Sigmoid colon (tissue), 4 donors: ENCODE measurements around the gene LCE4A.

Experiments
- EP300 ChIP-seq, 4 donors: sonication (generic); formaldehyde crosslinking; IDR thresholded peaks; one replicate each; pipeline ENCODE4 v1.6.1; 2017; ENCODE audit warnings: antibody characterized with exemption in 4 of 4
- POLR2A ChIP-seq, 2 donors: fragments of 450-650 bp; IDR thresholded peaks; one replicate each; pipeline ENCODE4 v1.6.1; 2016; ENCODE audit warnings: antibody characterized with exemption in 2 of 2, mild to moderate bottlenecking in 2 of 2, moderate library complexity in 2 of 2
- POLR2AphosphoS5 ChIP-seq, 4 donors: sonication (generic); formaldehyde crosslinking; IDR thresholded peaks; one replicate each; pipeline ENCODE4 v1.6.1; 2017; ENCODE audit warnings: antibody characterized with exemption in 4 of 4
- TF ChIP-seq, protein P1 (sequence below), 4 experiments: fragments of 450-650 bp in 3 of 4; fragments of 200-600 bp in 1 of 4; IDR thresholded peaks; one replicate each; pipeline ENCODE4 v1.5.1; 2016 to 2019; ENCODE audit warnings: antibody characterized with exemption in 4 of 4, mild to moderate bottlenecking in 3 of 4, moderate library complexity in 2 of 4

DNA sequence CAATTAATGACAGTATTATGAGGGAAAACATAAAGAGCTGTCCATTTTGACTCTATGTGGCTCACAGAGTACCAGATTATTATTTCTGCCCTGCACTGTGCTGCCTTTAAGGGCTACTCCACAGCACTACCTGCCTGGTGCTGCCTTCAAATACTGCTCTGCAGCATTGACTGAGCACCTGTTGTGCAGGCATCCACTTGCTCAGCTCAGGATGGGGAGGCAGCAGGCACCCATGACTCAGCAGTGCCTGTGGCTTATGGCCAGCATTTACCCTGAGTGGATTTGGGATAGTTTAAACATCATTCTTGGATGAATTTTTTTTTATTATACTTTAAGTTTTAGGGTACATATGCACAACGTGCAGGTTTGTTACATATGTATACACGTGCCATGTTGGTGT is 48.9 kb downstream of the LCE4A start:
- TF ChIP-seq POLR2A (IDR thresholded peaks at IDR 0.05) = no peak
- TF ChIP-seq, protein P1, sequence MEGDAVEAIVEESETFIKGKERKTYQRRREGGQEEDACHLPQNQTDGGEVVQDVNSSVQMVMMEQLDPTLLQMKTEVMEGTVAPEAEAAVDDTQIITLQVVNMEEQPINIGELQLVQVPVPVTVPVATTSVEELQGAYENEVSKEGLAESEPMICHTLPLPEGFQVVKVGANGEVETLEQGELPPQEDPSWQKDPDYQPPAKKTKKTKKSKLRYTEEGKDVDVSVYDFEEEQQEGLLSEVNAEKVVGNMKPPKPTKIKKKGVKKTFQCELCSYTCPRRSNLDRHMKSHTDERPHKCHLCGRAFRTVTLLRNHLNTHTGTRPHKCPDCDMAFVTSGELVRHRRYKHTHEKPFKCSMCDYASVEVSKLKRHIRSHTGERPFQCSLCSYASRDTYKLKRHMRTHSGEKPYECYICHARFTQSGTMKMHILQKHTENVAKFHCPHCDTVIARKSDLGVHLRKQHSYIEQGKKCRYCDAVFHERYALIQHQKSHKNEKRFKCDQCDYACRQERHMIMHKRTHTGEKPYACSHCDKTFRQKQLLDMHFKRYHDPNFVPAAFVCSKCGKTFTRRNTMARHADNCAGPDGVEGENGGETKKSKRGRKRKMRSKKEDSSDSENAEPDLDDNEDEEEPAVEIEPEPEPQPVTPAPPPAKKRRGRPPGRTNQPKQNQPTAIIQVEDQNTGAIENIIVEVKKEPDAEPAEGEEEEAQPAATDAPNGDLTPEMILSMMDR (IDR thresholded peaks at IDR 0.05) = no peak
- TF ChIP-seq EP300 (IDR thresholded peaks at IDR 0.05) = no peak
- TF ChIP-seq POLR2AphosphoS5 (IDR thresholded peaks at IDR 0.05) = no peak
